SK-N-SH (cell line): Measurements from ENCODE around the gene BTD. TPM values are rescaled to one million over a fixed set of nuclear protein-coding genes. Genes with fewer than 3 reads are reported as not detected.
A peak's percentile ranks its signal among the peaks of the same experiment; 100 is the strongest.

ENCODE experiments used
- CTCF ChIA-PET: fragments of 300-600, 350-600 bp; formaldehyde crosslinking; extraction: SDS; loops from one replicate; lab custom pipeline; 2021; lab: Yijun Ruan, JAX
- POLR2A ChIA-PET: fragments of 350-600 bp; sonication (Branson Sonifier 250); formaldehyde crosslinking; extraction: SDS; loops from one replicate; lab custom pipeline; 2020; ENCODE audit warnings: antibody characterized with exemption, inconsistent platforms; lab: Yijun Ruan, JAX
- DNase-seq: peaks from one replicate; pipeline ENCODE4 v3.0.0; 2012
- H2AFZ ChIP-seq: fragments of 200-600 bp; sonication (generic); 2 replicates; pipeline ENCODE4 v1.8.1; 2016; ENCODE audit warnings: antibody characterized with exemption, mild to moderate bottlenecking, low read depth
- H3F3A ChIP-seq: fragments of 200-600 bp; sonication (generic); replicated peaks from 2 replicates; pipeline ENCODE3; 2016; ENCODE audit warnings: antibody characterized with exemption, mild to moderate bottlenecking; ENCODE audit not compliant: insufficient read depth
- H3K27ac ChIP-seq, 2 experiments: fragments of 200-500 bp in 1 of 2; fragments of 200-600 bp in 1 of 2; sonication (Bioruptor generic) in 1 of 2; sonication (generic), shearing (Covaris generic) in 1 of 2; 2 replicates each; pipeline versions ENCODE4 v1.5.1 to v1.6.1; 2014 to 2016; ENCODE audit warnings: low read depth in 2 of 2, inconsistent platforms in 1 of 2, low read length in 1 of 2, mild to moderate bottlenecking in 1 of 2, mixed read lengths in 1 of 2
- H3K27me3 ChIP-seq: fragments of 200-600 bp; sonication (generic), shearing (Covaris generic); 2 replicates; pipeline ENCODE4 v1.6.1; 2016; ENCODE audit warnings: mixed run types; ENCODE audit not compliant: insufficient read depth
- H3K36me3 ChIP-seq, 2 experiments: fragments of 200-500 bp in 1 of 2; fragments of 200-600 bp in 1 of 2; sonication (Bioruptor generic) in 1 of 2; sonication (generic) in 1 of 2; replicated peaks in 1 of 2; 2 replicates each; pipeline versions ENCODE3 to v1.5.1; 2014 to 2016; ENCODE audit warnings: low read length in 1 of 2, mild to moderate bottlenecking in 1 of 2; ENCODE audit not compliant: insufficient read depth in 2 of 2, control insufficient read depth in 1 of 2
- H3K4me1 ChIP-seq, 2 experiments: fragments of 200-500 bp in 1 of 2; fragments of 200-600 bp in 1 of 2; sonication (Bioruptor generic) in 1 of 2; sonication (generic), shearing (Covaris generic) in 1 of 2; 2 replicates each; pipeline versions ENCODE4 v1.5.1 to v1.6.1; 2014 to 2016; ENCODE audit warnings: low read depth in 1 of 2, low read length in 1 of 2, mixed run types in 1 of 2; ENCODE audit not compliant: insufficient read depth in 2 of 2, control insufficient read depth in 1 of 2
- H3K4me2 ChIP-seq: fragments of 200-600 bp; sonication (generic), shearing (Covaris generic); 2 replicates; pipeline ENCODE4 v1.6.1; 2017; ENCODE audit warnings: mixed run types
- H3K4me3 ChIP-seq, 2 experiments: fragments of 200-500 bp in 1 of 2; fragments of 200-600 bp in 1 of 2; sonication (Bioruptor generic) in 1 of 2; sonication (generic), shearing (Covaris generic) in 1 of 2; 2 replicates each; pipeline versions ENCODE4 v1.5.1 to v1.8.1; 2014 to 2016; ENCODE audit warnings: low read depth in 2 of 2, inconsistent platforms in 1 of 2, low read length in 1 of 2, mild to moderate bottlenecking in 1 of 2, mixed read lengths in 1 of 2, moderate library complexity in 1 of 2
- H3K79me2 ChIP-seq: fragments of 200-600 bp; sonication (generic); 2 replicates; pipeline ENCODE4 v1.8.1; 2017; ENCODE audit warnings: mild to moderate bottlenecking; ENCODE audit not compliant: insufficient read depth
- H3K9ac ChIP-seq: fragments of 200-600 bp; sonication (generic); 2 replicates; pipeline ENCODE4 v1.6.1; 2017; ENCODE audit warnings: mixed run types
- H3K9me2 ChIP-seq: fragments of 200-600 bp; sonication (generic); 2 replicates; pipeline ENCODE4 v1.6.1; 2017; ENCODE audit warnings: mixed run types
- H3K9me3 ChIP-seq: fragments of 200-600 bp; sonication (generic); 2 replicates; pipeline ENCODE4 v1.6.1; 2017; ENCODE audit warnings: mixed run types, mild to moderate bottlenecking, moderate library complexity
- H4K20me1 ChIP-seq: fragments of 200-600 bp; sonication (generic); 2 replicates; pipeline ENCODE4 v1.6.1; 2017; ENCODE audit warnings: mild to moderate bottlenecking, mixed run types; ENCODE audit not compliant: insufficient read depth
- ELF1 ChIP-seq: IDR thresholded peaks from 2 replicates; pipeline ENCODE4 v1.4.0; 2012
- FOSL2 ChIP-seq: IDR thresholded peaks from 2 replicates; pipeline ENCODE4 v1.4.0; 2012; ENCODE audit warnings: low read depth, mild to moderate bottlenecking, moderate library complexity, borderline replicate concordance
- FOXJ3 ChIP-seq: sonication (generic); formaldehyde crosslinking; IDR thresholded peaks from 2 replicates; pipeline ENCODE4 v1.5.1; 2020; ENCODE audit warnings: mild to moderate bottlenecking, missing genetic modification reagents
- FOXM1 ChIP-seq: IDR thresholded peaks from 2 replicates; pipeline ENCODE4 v1.4.0; 2012; ENCODE audit warnings: low read depth, mild to moderate bottlenecking
- GABPA ChIP-seq: IDR thresholded peaks from 2 replicates; pipeline ENCODE4 v1.4.0; 2012; ENCODE audit warnings: low read depth, mild to moderate bottlenecking
- MAX ChIP-seq: IDR thresholded peaks from 2 replicates; pipeline ENCODE4 v1.4.0; 2012; ENCODE audit warnings: low read depth
- MXI1 ChIP-seq: IDR thresholded peaks from 2 replicates; pipeline ENCODE4 v1.6.1; 2012; ENCODE audit warnings: mild to moderate bottlenecking, low read depth, low read length, improper control_type of control experiment
- NRF1 ChIP-seq: IDR thresholded peaks from 2 replicates; pipeline ENCODE4 v1.6.1; 2012; ENCODE audit warnings: low read depth, mild to moderate bottlenecking, low read length
- PBX3 ChIP-seq: IDR thresholded peaks from 2 replicates; pipeline ENCODE4; 2012
- POLR2AphosphoS5 ChIP-seq: IDR thresholded peaks from 2 replicates; pipeline ENCODE4 v1.6.1; 2012; ENCODE audit warnings: low read depth, low read length
- RAD21 ChIP-seq: IDR thresholded peaks from 2 replicates; pipeline ENCODE4 v1.6.1; 2012; ENCODE audit warnings: mild to moderate bottlenecking, low read length
- REST ChIP-seq: IDR thresholded peaks from 2 replicates; pipeline ENCODE4 v1.6.1; 2012; ENCODE audit warnings: mild to moderate bottlenecking, low read depth, low read length, moderate library complexity
- SMC3 ChIP-seq: IDR thresholded peaks from 2 replicates; pipeline ENCODE4 v1.6.1; 2012; ENCODE audit warnings: low read depth, low read length, improper control_type of control experiment
- TEAD4 ChIP-seq: IDR thresholded peaks from 2 replicates; pipeline ENCODE4 v1.4.0; 2012; ENCODE audit warnings: mild to moderate bottlenecking, borderline replicate concordance; ENCODE audit not compliant: insufficient read depth
- WGBS: methylation state at CpG from one replicate; pipeline ENCODE4 v1.1.6; 2017; ENCODE audit warnings: low lambda C conversion rate; 5-methylcytosine and 5-hydroxymethylcytosine counted together
- polyA plus RNA-seq, 3 experiments: library from polyadenylated mRNA; depleted of rRNA; stranded (reverse); fragments of >200 nt; gene quantifications; 2 replicates each; pipeline ENCODE4 v1.2.3, GENCODE V29; 2012

The BTD gene
- polyA plus RNA-seq, 1 of the 3 experiments (the other 2 are of a cell fraction): 23.6 TPM

GRCh38 chr3:15685927-15686326 lies 84.4 kb downstream of the BTD start (continued):
- TF ChIP-seq SMC3 (no peak), GABPA (no peak), MAX (no peak), PBX3 (peak; percentile 60), NRF1 (no peak), TEAD4 (no peak), RAD21 (peak; percentile 29; the same call in 1 of the 2 replicates), FOSL2 (peak; percentile 34; the same call in 1 of the 2 replicates), ELF1 (no peak), MXI1 (peak; percentile 56; the same call in 1 of the 2 replicates)

GRCh38 chr3:15690230-15690629 lies 88.7 kb downstream of the BTD start:
- 94% methylated on average over 4 of the region's 4 CpGs for WGBS
- Histone ChIP-seq H3K79me2 (peaks cover 33% of the 10 kb centered on the region; the same call in 1 of the 2 replicates), H3K27ac (no peak overlapping the region), H2AFZ (no peak overlapping the region), H3K9ac (no peak overlapping the region), H3K27me3 (no peaks in the 10 kb centered on the region), H3K36me3 (peaks cover 48 to 88% of the 10 kb centered on the region in 2 experiments), H3K4me1 (peaks cover 6 to 9% of the 10 kb centered on the region in 2 experiments; a peak in 3 of 4 replicates), H3K9me3 (no peaks in the 10 kb centered on the region), H3K4me2 (no peak overlapping the region), H3K9me2 (no peaks in the 10 kb centered on the region), H3F3A (peaks cover 16% of the 10 kb centered on the region), H4K20me1 (no peaks in the 10 kb centered on the region), H3K4me3 (no peak overlapping the region)
- CTCF ChIA-PET: no interaction called here
- DNase-seq: no peak
- POLR2A ChIA-PET: no interaction called here
- TF ChIP-seq FOXM1 (no peak), REST (no peak), FOXJ3 (no peak), POLR2AphosphoS5 (no peak)
